Hepatocyte (in vitro differentiated cells): ENCODE data around the gene SMTN. TPM values are rescaled to one million over a fixed set of nuclear protein-coding genes. Genes with fewer than 3 reads are reported as not detected.
A peak's percentile ranks its signal among the peaks of the same experiment; 100 is the strongest.

Source experiments
- DNase-seq: peaks from one replicate; pipeline ENCODE4 v3.0.0-alpha.2; 2016; ENCODE audit warnings: low spot score
- H2AFZ ChIP-seq: fragments of 200-600 bp; sonication (generic); 2 replicates; pipeline ENCODE4 v1.6.0; 2016; ENCODE audit warnings: antibody characterized with exemption, mild to moderate bottlenecking
- H3K27ac ChIP-seq: fragments of 200-600 bp; sonication (generic); 2 replicates; pipeline ENCODE4 v1.5.1; 2016; ENCODE audit warnings: mild to moderate bottlenecking
- H3K27me3 ChIP-seq: fragments of 200-600 bp; sonication (generic); 2 replicates; pipeline ENCODE4 v1.6.1; 2016
- H3K36me3 ChIP-seq: fragments of 200-600 bp; sonication (generic); replicated peaks from 2 replicates; pipeline ENCODE4 v1.5.1; 2016; ENCODE audit warnings: low read depth; ENCODE audit not compliant: insufficient read depth
- H3K4me1 ChIP-seq: fragments of 200-600 bp; sonication (generic); 2 replicates; pipeline ENCODE4 v1.5.1; 2016; ENCODE audit warnings: mild to moderate bottlenecking, moderate library complexity; ENCODE audit not compliant: insufficient read depth
- H3K4me2 ChIP-seq: fragments of 200-600 bp; sonication (generic); 2 replicates; pipeline ENCODE4 v1.6.0; 2016
- H3K4me3 ChIP-seq: fragments of 200-600 bp; sonication (generic); 2 replicates; pipeline ENCODE4 v1.5.1; 2016; ENCODE audit warnings: mild to moderate bottlenecking
- H3K79me2 ChIP-seq: fragments of 200-600 bp; sonication (generic); 2 replicates; pipeline ENCODE4 v1.6.0; 2017; ENCODE audit warnings: mild to moderate bottlenecking
- H3K9me2 ChIP-seq: fragments of 200-600 bp; sonication (generic); replicated peaks from 2 replicates; pipeline ENCODE4 v1.6.0; 2017; ENCODE audit warnings: mild to moderate bottlenecking; ENCODE audit not compliant: insufficient read depth
- H3K9me3 ChIP-seq: fragments of 200-600 bp; sonication (generic); 2 replicates; pipeline ENCODE4 v1.5.1; 2016; ENCODE audit warnings: low read depth, mild to moderate bottlenecking
- H4K20me1 ChIP-seq: fragments of 200-600 bp; sonication (generic); 2 replicates; pipeline ENCODE4 v1.6.0; 2016; ENCODE audit warnings: mild to moderate bottlenecking; ENCODE audit not compliant: insufficient read depth, poor library complexity, severe bottlenecking
- CTCF ChIP-seq: fragments of 200-600 bp; sonication (generic); IDR thresholded peaks from 2 replicates; pipeline ENCODE4 v1.5.1; 2016; ENCODE audit warnings: antibody characterized with exemption, mild to moderate bottlenecking; ENCODE audit not compliant: poor library complexity
- EZH2 ChIP-seq: fragments of 200-600 bp; sonication (generic); IDR thresholded peaks from 2 replicates; pipeline ENCODE4 v1.6.1; 2016; ENCODE audit warnings: antibody characterized with exemption, mild to moderate bottlenecking, borderline replicate concordance
- EZH2phosphoT487 ChIP-seq: fragments of 200-600 bp; sonication (generic); IDR thresholded peaks from one replicate; pipeline ENCODE4 v1.6.1; 2018; ENCODE audit warnings: antibody characterized with exemption, mild to moderate bottlenecking, low read depth, moderate library complexity; ENCODE audit not compliant: unreplicated experiment, severe bottlenecking
- WGBS: methylation state at CpG from one replicate; pipeline ENCODE4 v1.1.6; 2016; ENCODE audit warnings: low lambda C conversion rate; ENCODE audit errors: missing lambda C conversion rate; 5-methylcytosine and 5-hydroxymethylcytosine counted together
- polyA plus RNA-seq: library from polyadenylated mRNA; unstranded; fragments of >200 nt; fragmentation: Nextera tagmentation; extraction: Ambion mirVana; gene quantifications from 2 replicates; pipeline ENCODE4 v1.2.1, GENCODE V29; 2016
- total RNA-seq: library from RNA; depleted of rRNA; stranded (reverse); fragments of >200 nt; gene quantifications from 2 replicates; pipeline ENCODE4 v1.2.3, GENCODE V29; 2014

The SMTN gene
- total and polyA plus RNA-seq, 2 experiments from 2014 or later: 64.7 to 88.7 TPM

DNA sequence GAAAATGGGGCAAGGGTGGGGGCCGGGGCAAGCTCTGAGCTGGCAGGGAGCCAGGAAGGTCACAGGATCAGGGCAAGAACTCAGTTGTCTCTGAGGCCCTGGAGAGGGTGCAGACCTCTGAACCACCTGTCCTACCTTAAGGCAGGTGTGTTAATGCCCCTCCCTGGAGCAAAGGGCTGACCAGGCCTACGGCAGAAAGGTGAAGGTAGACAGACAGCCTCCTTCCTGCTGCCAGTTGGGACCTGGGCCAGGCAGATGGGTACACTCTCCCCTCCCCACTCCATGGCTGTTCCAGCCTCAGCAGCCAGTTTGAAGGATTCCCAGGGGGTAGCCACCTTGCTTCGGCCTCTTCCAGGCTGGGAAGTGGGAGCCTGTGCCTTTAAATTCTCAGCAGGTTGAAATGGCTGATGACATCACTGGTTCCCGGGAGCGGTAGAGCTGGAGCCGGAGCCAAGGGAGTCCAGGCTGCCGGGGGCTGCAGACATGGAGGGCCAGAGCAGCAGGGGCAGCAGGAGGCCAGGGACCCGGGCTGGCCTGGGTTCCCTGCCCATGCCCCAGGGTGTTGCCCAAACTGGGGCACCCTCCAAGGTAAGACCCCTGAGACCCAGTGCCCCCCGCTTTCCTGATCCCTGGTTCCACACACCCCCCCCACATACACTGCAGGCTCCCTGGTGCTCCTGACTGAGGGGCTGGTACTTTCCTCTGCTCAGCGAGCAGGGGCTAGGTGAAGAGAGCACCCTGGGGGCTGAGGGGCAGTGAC is 41.6 kb downstream of the SMTN start, which contains the start of gene INPP5J:
INPP5J (plus strand) TSS at position 435 of the 760 bp plus-strand sequence; CDS start at position 484, 49 bp downstream.
- no peaks in the 10 kb centered on the region for H3K79me2 ChIP-seq
- peak within 1 kb of the TSS; percentile 22 for H3K4me3 ChIP-seq
- H3K27ac ChIP-seq: peak within 1 kb of the TSS; percentile 82
- no peak for TF ChIP-seq EZH2
- TF ChIP-seq CTCF: no peak
- no peak for TF ChIP-seq EZH2phosphoT487
- no peaks in the 10 kb centered on the region for H3K9me2 ChIP-seq
- WGBS: 18% methylated on average over 10 of the region's 10 CpGs
- peaks cover 17% of the 10 kb centered on the region for H3K4me1 ChIP-seq
- DNase-seq: peak; percentile 82
- no peaks in the 10 kb centered on the region for H3K36me3 ChIP-seq
- H3K9me3 ChIP-seq: no peaks in the 10 kb centered on the region
- peak within 1 kb of the TSS; percentile 91 for H3K4me2 ChIP-seq
- no peaks in the 10 kb centered on the region for H3K27me3 ChIP-seq
- peak within 1 kb of the TSS; percentile 45 for H2AFZ ChIP-seq
- no peaks in the 10 kb centered on the region for H4K20me1 ChIP-seq

- H3K36me3 ChIP-seq: no peaks in the 10 kb centered on the region
- peaks cover 17% of the 10 kb centered on the region for H3K4me1 ChIP-seq
- no peaks in the 10 kb centered on the region for H3K79me2 ChIP-seq
- H3K9me2 ChIP-seq: no peaks in the 10 kb centered on the region
- no peak for TF ChIP-seq EZH2
- no peak for TF ChIP-seq EZH2phosphoT487
- no peak for TF ChIP-seq CTCF
- H3K4me2 ChIP-seq: peak overlapping the region; percentile 91
- no peaks in the 10 kb centered on the region for H3K9me3 ChIP-seq
- peak overlapping the region; percentile 45 for H2AFZ ChIP-seq
- 77% methylated on average over 4 of the region's 4 CpGs for WGBS
- peak overlapping the region; percentile 82 for H3K27ac ChIP-seq
- no peaks in the 10 kb centered on the region for H3K27me3 ChIP-seq
- no peaks in the 10 kb centered on the region for H4K20me1 ChIP-seq
- peak overlapping the region; percentile 22 for H3K4me3 ChIP-seq
- no peak for DNase-seq
Observed at GRCh38 chr22:31123292-31123602, 42.1 kb downstream of the SMTN start.

GRCh38 chr22:31124290-31124689 is 43.2 kb downstream of the SMTN start:
- TF ChIP-seq EZH2: no peak
- no peak for TF ChIP-seq EZH2phosphoT487
- no peak for TF ChIP-seq CTCF
- no peak for DNase-seq
- H4K20me1 ChIP-seq: no peaks in the 10 kb centered on the region
- no peaks in the 10 kb centered on the region for H3K36me3 ChIP-seq
- no peaks in the 10 kb centered on the region for H3K9me2 ChIP-seq
- no peaks in the 10 kb centered on the region for H3K9me3 ChIP-seq
- H3K27me3 ChIP-seq: no peaks in the 10 kb centered on the region
- no peak overlapping the region for H2AFZ ChIP-seq
- WGBS: 90% methylated on average over 3 of the region's 3 CpGs
- H3K4me1 ChIP-seq: peaks cover 17% of the 10 kb centered on the region
- H3K27ac ChIP-seq: no peak overlapping the region
- no peak overlapping the region for H3K4me2 ChIP-seq
- H3K79me2 ChIP-seq: no peaks in the 10 kb centered on the region
- no peak overlapping the region for H3K4me3 ChIP-seq
